Measurements from ENCODE around the gene CEP112. TPM values are rescaled to one million over a fixed set of nuclear protein-coding genes. Genes with fewer than 3 reads are reported as not detected.

Gene CEP112
- polyA plus RNA-seq, 1 donor from 2014 or later: 6.0 TPM

DNA sequence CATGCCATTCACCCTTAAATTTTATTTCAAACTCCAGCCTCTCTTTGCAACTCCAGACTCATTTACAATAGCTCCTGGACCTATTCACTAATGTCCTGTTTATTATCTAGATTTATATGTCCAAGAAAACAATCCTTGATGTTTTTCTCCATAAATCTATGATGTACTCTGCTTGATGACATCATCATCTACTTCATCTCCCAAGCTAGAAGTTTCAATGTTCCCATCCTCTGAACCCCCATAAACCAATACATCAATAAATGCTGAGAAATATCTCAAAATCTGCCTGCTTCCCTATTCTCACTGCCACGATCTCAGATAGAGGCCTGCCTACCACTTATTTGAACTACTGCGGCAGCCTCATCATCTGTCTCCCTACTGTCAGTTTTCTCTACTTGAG lies 4.2 kb downstream of the CEP112 start:
- Histone ChIP-seq H3F3A (ENCODE audit: insufficient read depth, low read length, poor library complexity, severe bottlenecking) (no peaks in the 10 kb centered on the region), H3K4me2 (ENCODE audit: low read length) (no peak overlapping the region), H3K9me2 (ENCODE audit: insufficient read depth, low read length) (no peaks in the 10 kb centered on the region), H3K27me3 (ENCODE audit: insufficient read depth, low read depth, low read length) (no peaks in the 10 kb centered on the region), H3K9ac (ENCODE audit: low read length) (no peak overlapping the region), H4K20me1 (ENCODE audit: insufficient read depth) (no peaks in the 10 kb centered on the region), H3K27ac (ENCODE audit: low read length) (no peak overlapping the region), H3K4me3 (ENCODE audit: low read length) (no peak overlapping the region), H3K79me2 (replicated peaks; ENCODE audit: insufficient read depth, low read length) (peaks cover 6% of the 10 kb centered on the region), H3K9me3 (ENCODE audit: low read length) (no peaks in the 10 kb centered on the region), H3K36me3 (ENCODE audit: insufficient read depth, low read length) (no peaks in the 10 kb centered on the region), H2AFZ (ENCODE audit: low read depth, low read length) (no peak overlapping the region)
- TF ChIP-seq RAD21 (conservative IDR thresholded peaks at IDR 0.05) (no peak), EP300 (conservative IDR thresholded peaks at IDR 0.05; ENCODE audit: poor library complexity, severe bottlenecking) (no peak), EZH2 (IDR thresholded peaks at IDR 0.05; ENCODE audit: borderline replicate concordance, insufficient read depth, low read length, poor library complexity, severe bottlenecking) (no peak), TAF1 (IDR thresholded peaks at IDR 0.05; ENCODE audit: low read depth) (no peak), MXI1 (conservative IDR thresholded peaks at IDR 0.05; ENCODE audit: poor library complexity, severe bottlenecking) (no peak), SMC3 (conservative IDR thresholded peaks at IDR 0.05; ENCODE audit: poor library complexity) (no peak), POLR2AphosphoS5 (IDR thresholded peaks at IDR 0.05) (no peak)
- TF ChIP-seq, protein P1, sequence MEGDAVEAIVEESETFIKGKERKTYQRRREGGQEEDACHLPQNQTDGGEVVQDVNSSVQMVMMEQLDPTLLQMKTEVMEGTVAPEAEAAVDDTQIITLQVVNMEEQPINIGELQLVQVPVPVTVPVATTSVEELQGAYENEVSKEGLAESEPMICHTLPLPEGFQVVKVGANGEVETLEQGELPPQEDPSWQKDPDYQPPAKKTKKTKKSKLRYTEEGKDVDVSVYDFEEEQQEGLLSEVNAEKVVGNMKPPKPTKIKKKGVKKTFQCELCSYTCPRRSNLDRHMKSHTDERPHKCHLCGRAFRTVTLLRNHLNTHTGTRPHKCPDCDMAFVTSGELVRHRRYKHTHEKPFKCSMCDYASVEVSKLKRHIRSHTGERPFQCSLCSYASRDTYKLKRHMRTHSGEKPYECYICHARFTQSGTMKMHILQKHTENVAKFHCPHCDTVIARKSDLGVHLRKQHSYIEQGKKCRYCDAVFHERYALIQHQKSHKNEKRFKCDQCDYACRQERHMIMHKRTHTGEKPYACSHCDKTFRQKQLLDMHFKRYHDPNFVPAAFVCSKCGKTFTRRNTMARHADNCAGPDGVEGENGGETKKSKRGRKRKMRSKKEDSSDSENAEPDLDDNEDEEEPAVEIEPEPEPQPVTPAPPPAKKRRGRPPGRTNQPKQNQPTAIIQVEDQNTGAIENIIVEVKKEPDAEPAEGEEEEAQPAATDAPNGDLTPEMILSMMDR (IDR thresholded peaks at IDR 0.05; ENCODE audit: poor library complexity, severe bottlenecking): no peak
- TF ChIP-seq, protein P2, sequence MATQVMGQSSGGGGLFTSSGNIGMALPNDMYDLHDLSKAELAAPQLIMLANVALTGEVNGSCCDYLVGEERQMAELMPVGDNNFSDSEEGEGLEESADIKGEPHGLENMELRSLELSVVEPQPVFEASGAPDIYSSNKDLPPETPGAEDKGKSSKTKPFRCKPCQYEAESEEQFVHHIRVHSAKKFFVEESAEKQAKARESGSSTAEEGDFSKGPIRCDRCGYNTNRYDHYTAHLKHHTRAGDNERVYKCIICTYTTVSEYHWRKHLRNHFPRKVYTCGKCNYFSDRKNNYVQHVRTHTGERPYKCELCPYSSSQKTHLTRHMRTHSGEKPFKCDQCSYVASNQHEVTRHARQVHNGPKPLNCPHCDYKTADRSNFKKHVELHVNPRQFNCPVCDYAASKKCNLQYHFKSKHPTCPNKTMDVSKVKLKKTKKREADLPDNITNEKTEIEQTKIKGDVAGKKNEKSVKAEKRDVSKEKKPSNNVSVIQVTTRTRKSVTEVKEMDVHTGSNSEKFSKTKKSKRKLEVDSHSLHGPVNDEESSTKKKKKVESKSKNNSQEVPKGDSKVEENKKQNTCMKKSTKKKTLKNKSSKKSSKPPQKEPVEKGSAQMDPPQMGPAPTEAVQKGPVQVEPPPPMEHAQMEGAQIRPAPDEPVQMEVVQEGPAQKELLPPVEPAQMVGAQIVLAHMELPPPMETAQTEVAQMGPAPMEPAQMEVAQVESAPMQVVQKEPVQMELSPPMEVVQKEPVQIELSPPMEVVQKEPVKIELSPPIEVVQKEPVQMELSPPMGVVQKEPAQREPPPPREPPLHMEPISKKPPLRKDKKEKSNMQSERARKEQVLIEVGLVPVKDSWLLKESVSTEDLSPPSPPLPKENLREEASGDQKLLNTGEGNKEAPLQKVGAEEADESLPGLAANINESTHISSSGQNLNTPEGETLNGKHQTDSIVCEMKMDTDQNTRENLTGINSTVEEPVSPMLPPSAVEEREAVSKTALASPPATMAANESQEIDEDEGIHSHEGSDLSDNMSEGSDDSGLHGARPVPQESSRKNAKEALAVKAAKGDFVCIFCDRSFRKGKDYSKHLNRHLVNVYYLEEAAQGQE (IDR thresholded peaks at IDR 0.05; ENCODE audit: borderline replicate concordance): no peak

DNA sequence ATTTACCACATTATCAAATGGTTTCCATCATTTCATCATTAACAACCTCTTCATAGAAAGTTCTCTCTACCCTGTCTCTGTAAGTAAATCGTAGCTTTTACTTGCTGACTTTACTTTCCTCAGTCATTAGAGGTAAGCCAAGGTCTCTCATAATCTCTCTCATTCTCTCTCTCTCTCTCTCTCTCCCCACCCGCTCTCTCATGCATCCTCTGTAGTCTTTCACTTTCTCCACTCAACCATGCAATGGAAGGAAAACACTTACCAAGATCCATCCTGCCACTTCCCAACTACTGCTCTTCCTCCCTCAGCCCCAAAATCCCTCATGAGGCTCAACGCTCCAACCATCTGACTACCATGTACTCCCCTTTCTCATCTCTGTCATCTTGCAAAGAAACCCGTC lies 6.1 kb downstream of the CEP112 start:
- no peak overlapping the region for H3K27ac ChIP-seq (ENCODE audit: low read length)
- no peak overlapping the region for H3K4me2 ChIP-seq (ENCODE audit: low read length)
- no peak overlapping the region for H3K4me3 ChIP-seq (ENCODE audit: low read length)
- TF ChIP-seq MXI1 (conservative IDR thresholded peaks at IDR 0.05; ENCODE audit: poor library complexity, severe bottlenecking) (no peak), SMC3 (conservative IDR thresholded peaks at IDR 0.05; ENCODE audit: poor library complexity) (no peak), EZH2 (IDR thresholded peaks at IDR 0.05; ENCODE audit: borderline replicate concordance, insufficient read depth, low read length, poor library complexity, severe bottlenecking) (no peak), POLR2AphosphoS5 (IDR thresholded peaks at IDR 0.05) (no peak), EP300 (conservative IDR thresholded peaks at IDR 0.05; ENCODE audit: poor library complexity, severe bottlenecking) (no peak), TAF1 (IDR thresholded peaks at IDR 0.05; ENCODE audit: low read depth) (no peak), RAD21 (conservative IDR thresholded peaks at IDR 0.05) (no peak)
- TF ChIP-seq, protein P2 (IDR thresholded peaks at IDR 0.05; ENCODE audit: borderline replicate concordance): no peak
- TF ChIP-seq, protein P1 (IDR thresholded peaks at IDR 0.05; ENCODE audit: poor library complexity, severe bottlenecking): no peak
- H3K9ac ChIP-seq (ENCODE audit: low read length): no peak overlapping the region
- no peaks in the 10 kb centered on the region for H3F3A ChIP-seq (ENCODE audit: insufficient read depth, low read length, poor library complexity, severe bottlenecking)
- no peaks in the 10 kb centered on the region for H3K36me3 ChIP-seq (ENCODE audit: insufficient read depth, low read length)
- no peaks in the 10 kb centered on the region for H3K27me3 ChIP-seq (ENCODE audit: insufficient read depth, low read depth, low read length)
- H4K20me1 ChIP-seq (ENCODE audit: insufficient read depth): no peaks in the 10 kb centered on the region
- peaks cover 6% of the 10 kb centered on the region for H3K79me2 ChIP-seq (replicated peaks; ENCODE audit: insufficient read depth, low read length)
- no peaks in the 10 kb centered on the region for H3K9me3 ChIP-seq (ENCODE audit: low read length)
- H3K9me2 ChIP-seq (ENCODE audit: insufficient read depth, low read length): no peaks in the 10 kb centered on the region
- no peak overlapping the region for H2AFZ ChIP-seq (ENCODE audit: low read depth, low read length)

Measured in neural cell (in vitro differentiated cells).